HCT116 (cell line): Measurements from ENCODE around the gene LHFPL6. TPM values are rescaled to one million over a fixed set of nuclear protein-coding genes. Genes with fewer than 3 reads are reported as not detected.

Experiments used
- ATAC-seq: fragments of 200-7000 bp; cut with Tn5 transposase; 2 replicates; pipeline ENCODE4 v1.9.1; 2020; ENCODE audit warnings: mild to moderate bottlenecking, moderate library complexity
- BruUV-seq: library from RNA; stranded (reverse); fragments of 400-500 nt; replicated peaks from 2 replicates; lab custom pipeline; 2021; lab: Mats Ljungman, UMichigan
- CTCF ChIA-PET: fragments of 300-600 bp; sonication (Branson Sonifier 250); formaldehyde crosslinking; loops from one replicate; lab custom pipeline; 2021; ENCODE audit warnings: antibody characterized with exemption; lab: Charles Lee
- POLR2A ChIA-PET: fragments of 300-600, 350-600 bp; sonication (Branson Sonifier 250); formaldehyde crosslinking; loops from one replicate; lab custom pipeline; 2021; ENCODE audit warnings: antibody characterized with exemption; lab: Charles Lee
- RAD21 ChIA-PET, 2 experiments: fragments of 300-600 bp; sonication (Branson Sonifier 250); formaldehyde crosslinking; loops; one replicate each; lab custom pipeline; 2023; ENCODE audit warnings: low total read pairs in 2 of 2; ENCODE audit not compliant: uncharacterized antibody in 2 of 2, unreplicated experiment in 2 of 2, low non-redundant PET in 1 of 2; lab: Charles Lee
- DNase-seq: peaks from one replicate; pipeline ENCODE4 v3.0.0-alpha.2; 2010; ENCODE audit warnings: low read depth, low spot score
- H2AFZ ChIP-seq: fragments of 200-600 bp; shearing (Covaris generic), sonication (generic); 2 replicates; pipeline ENCODE4 v1.6.1; 2017; ENCODE audit warnings: low read depth, mixed run types, mixed read lengths, antibody characterized with exemption, low read length; ENCODE audit not compliant: poor library complexity, severe bottlenecking
- H3K27ac ChIP-seq: 2 replicates; pipeline ENCODE4 v1.5.1; 2012; ENCODE audit warnings: low read depth, low read length
- H3K27me3 ChIP-seq: fragments of 200-600 bp; sonication (generic); 2 replicates; pipeline ENCODE4 v1.6.1; 2016; ENCODE audit warnings: mixed run types, low read length, mixed read lengths; ENCODE audit not compliant: insufficient read depth
- H3K36me3 ChIP-seq, 2 experiments: fragments of 200-500 bp in 1 of 2; fragments of 200-600 bp in 1 of 2; sonication (Bioruptor generic) in 1 of 2; sonication (generic) in 1 of 2; 2 replicates each; pipeline versions ENCODE4 v1.5.1 to v1.6.1; 2014 to 2016; ENCODE audit warnings: low read length in 2 of 2, inconsistent platforms in 1 of 2, mixed read lengths in 1 of 2, mixed run types in 1 of 2; ENCODE audit not compliant: insufficient read depth in 2 of 2, control insufficient read depth in 1 of 2
- H3K4me1 ChIP-seq, 2 experiments: fragments of 200-600 bp in 1 of 2; sonication (generic) in 1 of 2; 2 replicates each; pipeline versions ENCODE4 v1.5.1 to v1.6.1; 2012 to 2017; ENCODE audit warnings: low read length in 2 of 2, inconsistent platforms in 1 of 2, mild to moderate bottlenecking in 1 of 2, mixed read lengths in 1 of 2, mixed run types in 1 of 2, moderate library complexity in 1 of 2; ENCODE audit not compliant: insufficient read depth in 2 of 2, control insufficient read depth in 1 of 2
- H3K4me2 ChIP-seq: fragments of 200-600 bp; sonication (generic); 2 replicates; pipeline ENCODE4 v1.6.1; 2017; ENCODE audit warnings: mixed run types, low read length, mixed read lengths
- H3K4me3 ChIP-seq, 2 experiments: fragments of 200-600 bp in 1 of 2; sonication (generic) in 1 of 2; replicated peaks in 1 of 2; 2 replicates each; pipeline ENCODE4 v1.5.1; 2011 to 2016; ENCODE audit warnings: low read length in 2 of 2, control low read depth in 1 of 2, low read depth in 1 of 2, mild to moderate bottlenecking in 1 of 2, mixed read lengths in 1 of 2, mixed run types in 1 of 2
- H3K79me2 ChIP-seq: fragments of 200-600 bp; sonication (generic); 2 replicates; pipeline ENCODE4 v1.6.1; 2017; ENCODE audit warnings: mild to moderate bottlenecking, mixed run types, low read length, moderate library complexity, mixed read lengths; ENCODE audit not compliant: insufficient read depth
- H3K9ac ChIP-seq: fragments of 200-600 bp; sonication (generic); 2 replicates; pipeline ENCODE4 v1.6.1; 2016; ENCODE audit warnings: low read length, mixed read lengths
- H3K9me2 ChIP-seq: fragments of 200-600 bp; sonication (generic), shearing (Covaris generic); 2 replicates; pipeline ENCODE4 v1.6.1; 2017; ENCODE audit warnings: mixed run types, mild to moderate bottlenecking, moderate library complexity; ENCODE audit not compliant: insufficient read depth
- H3K9me3 ChIP-seq, 2 experiments: fragments of 200-500 bp in 1 of 2; fragments of 200-600 bp in 1 of 2; sonication (Bioruptor generic) in 1 of 2; sonication (generic) in 1 of 2; 2 replicates each; pipeline ENCODE4 v1.6.1; 2014 to 2017; ENCODE audit warnings: low read length in 2 of 2, mixed read lengths in 2 of 2, inconsistent platforms in 1 of 2, low read depth in 1 of 2, mild to moderate bottlenecking in 1 of 2, mixed run types in 1 of 2, moderate library complexity in 1 of 2; ENCODE audit not compliant: control insufficient read depth in 1 of 2, insufficient read depth in 1 of 2
- H4K20me1 ChIP-seq: fragments of 200-600 bp; sonication (generic), shearing (Covaris generic); 2 replicates; pipeline ENCODE4 v1.6.1; 2017; ENCODE audit warnings: mixed run types, mild to moderate bottlenecking, moderate library complexity; ENCODE audit not compliant: insufficient read depth
- CBX3 ChIP-seq: IDR thresholded peaks from 2 replicates; pipeline ENCODE4 v1.6.1; 2012; ENCODE audit warnings: low read depth
- CEBPB ChIP-seq: IDR thresholded peaks from 2 replicates; pipeline ENCODE4 v1.6.1; 2012; ENCODE audit warnings: low read depth
- CTCF ChIP-seq, 3 experiments: fragments of 200-600 bp in 1 of 3; sonication (generic) in 1 of 3; IDR thresholded peaks in 2 of 3; conservative IDR thresholded peaks in 1 of 3; 2 replicates each; pipeline ENCODE4 v1.5.1; 2012 to 2017; ENCODE audit warnings: low read depth in 2 of 3, low read length in 2 of 3, antibody characterized with exemption in 1 of 3, borderline replicate concordance in 1 of 3, control low read depth in 1 of 3, mild to moderate bottlenecking in 1 of 3, mixed read lengths in 1 of 3, mixed run types in 1 of 3, moderate library complexity in 1 of 3; ENCODE audit not compliant: insufficient read depth in 1 of 3
- EGR1 ChIP-seq: IDR thresholded peaks from 2 replicates; pipeline ENCODE4 v1.6.1; 2012; ENCODE audit warnings: low read depth
- ELF1 ChIP-seq: IDR thresholded peaks from 2 replicates; pipeline ENCODE4 v1.6.1; 2012; ENCODE audit warnings: low read depth, borderline replicate concordance
- EZH2phosphoT487 ChIP-seq: fragments of 200-600 bp; IDR thresholded peaks from 2 replicates; pipeline ENCODE4 v1.6.1; 2018; ENCODE audit warnings: antibody characterized with exemption, borderline replicate concordance
- JUND ChIP-seq: IDR thresholded peaks from 2 replicates; pipeline ENCODE4 v1.6.1; 2012
- POLR2AphosphoS5 ChIP-seq: IDR thresholded peaks from 2 replicates; pipeline ENCODE4 v1.6.1; 2011; ENCODE audit warnings: mild to moderate bottlenecking, low read depth, low read length, moderate library complexity
- SIN3A ChIP-seq: IDR thresholded peaks from 2 replicates; pipeline ENCODE4 v1.6.1; 2012; ENCODE audit warnings: low read depth
- SP1 ChIP-seq: IDR thresholded peaks from 2 replicates; pipeline ENCODE4 v1.6.1; 2012; ENCODE audit warnings: low read depth
- SRF ChIP-seq: IDR thresholded peaks from 2 replicates; pipeline ENCODE4 v1.6.1; 2012; ENCODE audit warnings: low read depth
- TCF7L2 ChIP-seq: IDR thresholded peaks from 2 replicates; pipeline ENCODE4 v1.7.0; 2011; ENCODE audit warnings: borderline replicate concordance, inconsistent platforms; ENCODE audit not compliant: insufficient read depth, insufficient read length; ENCODE audit errors: extremely low read depth
- YY1 ChIP-seq: IDR thresholded peaks from 2 replicates; pipeline ENCODE4 v1.6.1; 2011; ENCODE audit warnings: low read length, low read depth, moderate library complexity, mild to moderate bottlenecking; ENCODE audit not compliant: insufficient replicate concordance; ENCODE audit errors: extremely low read depth
- ZNF274 ChIP-seq: fragments of 200-500 bp; sonication (Bioruptor generic); IDR thresholded peaks from 2 replicates; pipeline ENCODE4 v1.6.1; 2014; ENCODE audit warnings: mild to moderate bottlenecking, low read depth, low read length, inconsistent platforms
- intact Hi-C: fragments of 100-400 bp; cut with micrococcal nuclease; formaldehyde crosslinking; loops from 2 replicates; pipeline ENCODE4 v1.10.0; 2022
- total RNA-seq: library from RNA; stranded (reverse); gene quantifications from one replicate; pipeline ENCODE4 v1.2.1, GENCODE V29; 2021; ENCODE audit not compliant: unreplicated experiment
- TF ChIP-seq, protein P1 (sequence below): IDR thresholded peaks from 2 replicates; pipeline ENCODE4 v1.6.1; 2012
- TF ChIP-seq, protein P2 (sequence below): IDR thresholded peaks from 2 replicates; pipeline ENCODE4 v1.6.1; 2012
- TF ChIP-seq, protein P3 (sequence below): IDR thresholded peaks from 2 replicates; pipeline ENCODE4 v1.6.1; 2011; ENCODE audit warnings: mild to moderate bottlenecking, low read length, moderate library complexity; ENCODE audit not compliant: insufficient replicate concordance; ENCODE audit errors: extremely low read depth
- TF ChIP-seq, protein P4 (sequence below): IDR thresholded peaks from 2 replicates; pipeline ENCODE4 v1.6.1; 2012; ENCODE audit warnings: low read depth

Gene LHFPL6
- total RNA-seq, 1 experiment from 2014 or later = 0.22 TPM

DNA sequence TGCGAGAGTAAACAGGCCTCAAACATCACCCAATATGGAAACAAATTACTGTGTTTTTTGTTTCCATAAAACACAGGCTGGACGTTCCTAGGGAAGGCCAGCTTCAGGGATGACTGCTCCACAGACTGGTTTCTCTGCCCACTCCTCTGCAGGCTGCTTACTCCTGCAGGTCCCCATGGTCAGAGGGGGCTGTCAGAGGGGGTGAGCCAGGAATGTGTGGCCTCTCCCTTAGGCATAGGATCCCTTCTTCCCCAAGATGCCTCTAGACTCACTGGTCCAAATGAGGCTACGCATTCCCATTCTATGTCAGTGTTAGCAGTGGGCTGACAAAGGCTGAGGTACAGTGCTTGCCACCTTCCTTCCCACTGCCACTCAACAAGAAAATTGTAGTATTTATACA is 229.8 kb downstream of the LHFPL6 start:
- Histone ChIP-seq H3K27me3 (peaks cover 25% of the 10 kb centered on the region), H2AFZ (no peak overlapping the region), H3K9me3 (no peaks in the 10 kb centered on the region), H4K20me1 (no peaks in the 10 kb centered on the region), H3K9ac (no peak overlapping the region), H3K9me2 (no peaks in the 10 kb centered on the region), H3K36me3 (no peaks in the 10 kb centered on the region), H3K27ac (no peak overlapping the region), H3K4me1 (no peaks in the 10 kb centered on the region), H3K4me2 (no peak overlapping the region), H3K4me3 (no peak overlapping the region), H3K79me2 (no peaks in the 10 kb centered on the region)
- CTCF ChIA-PET = no interaction called here
- DNase-seq = no peak
- POLR2A ChIA-PET = no interaction called here
- intact Hi-C loops = no loop called here
- ATAC-seq = no peak
- no TSS peak for BruUV-seq
- RAD21 ChIA-PET = no interaction called here
- TF ChIP-seq YY1 (no peak), ELF1 (no peak), SP1 (no peak), ZNF274 (no peak), POLR2AphosphoS5 (no peak), CBX3 (no peak), JUND (no peak), EZH2phosphoT487 (no peak), SIN3A (no peak), TCF7L2 (no peak), CEBPB (no peak), EGR1 (no peak), CTCF (IDR thresholded peaks at IDR 0.05 in 2 of 3, conservative IDR thresholded peaks at IDR 0.05 in 1 of 3; ENCODE audit: borderline replicate concordance in 1 of 3, insufficient read depth in 1 of 3, low read depth in 2 of 3, low read length in 2 of 3) (no peak), SRF (no peak)
- TF ChIP-seq, protein P1, sequence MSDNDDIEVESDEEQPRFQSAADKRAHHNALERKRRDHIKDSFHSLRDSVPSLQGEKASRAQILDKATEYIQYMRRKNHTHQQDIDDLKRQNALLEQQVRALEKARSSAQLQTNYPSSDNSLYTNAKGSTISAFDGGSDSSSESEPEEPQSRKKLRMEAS = no peak
- TF ChIP-seq, protein P2, sequence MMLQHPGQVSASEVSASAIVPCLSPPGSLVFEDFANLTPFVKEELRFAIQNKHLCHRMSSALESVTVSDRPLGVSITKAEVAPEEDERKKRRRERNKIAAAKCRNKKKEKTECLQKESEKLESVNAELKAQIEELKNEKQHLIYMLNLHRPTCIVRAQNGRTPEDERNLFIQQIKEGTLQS = no peak
- TF ChIP-seq, protein P3, sequence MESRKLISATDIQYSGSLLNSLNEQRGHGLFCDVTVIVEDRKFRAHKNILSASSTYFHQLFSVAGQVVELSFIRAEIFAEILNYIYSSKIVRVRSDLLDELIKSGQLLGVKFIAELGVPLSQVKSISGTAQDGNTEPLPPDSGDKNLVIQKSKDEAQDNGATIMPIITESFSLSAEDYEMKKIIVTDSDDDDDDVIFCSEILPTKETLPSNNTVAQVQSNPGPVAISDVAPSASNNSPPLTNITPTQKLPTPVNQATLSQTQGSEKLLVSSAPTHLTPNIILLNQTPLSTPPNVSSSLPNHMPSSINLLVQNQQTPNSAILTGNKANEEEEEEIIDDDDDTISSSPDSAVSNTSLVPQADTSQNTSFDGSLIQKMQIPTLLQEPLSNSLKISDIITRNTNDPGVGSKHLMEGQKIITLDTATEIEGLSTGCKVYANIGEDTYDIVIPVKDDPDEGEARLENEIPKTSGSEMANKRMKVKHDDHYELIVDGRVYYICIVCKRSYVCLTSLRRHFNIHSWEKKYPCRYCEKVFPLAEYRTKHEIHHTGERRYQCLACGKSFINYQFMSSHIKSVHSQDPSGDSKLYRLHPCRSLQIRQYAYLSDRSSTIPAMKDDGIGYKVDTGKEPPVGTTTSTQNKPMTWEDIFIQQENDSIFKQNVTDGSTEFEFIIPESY = no peak
- TF ChIP-seq, protein P4, sequence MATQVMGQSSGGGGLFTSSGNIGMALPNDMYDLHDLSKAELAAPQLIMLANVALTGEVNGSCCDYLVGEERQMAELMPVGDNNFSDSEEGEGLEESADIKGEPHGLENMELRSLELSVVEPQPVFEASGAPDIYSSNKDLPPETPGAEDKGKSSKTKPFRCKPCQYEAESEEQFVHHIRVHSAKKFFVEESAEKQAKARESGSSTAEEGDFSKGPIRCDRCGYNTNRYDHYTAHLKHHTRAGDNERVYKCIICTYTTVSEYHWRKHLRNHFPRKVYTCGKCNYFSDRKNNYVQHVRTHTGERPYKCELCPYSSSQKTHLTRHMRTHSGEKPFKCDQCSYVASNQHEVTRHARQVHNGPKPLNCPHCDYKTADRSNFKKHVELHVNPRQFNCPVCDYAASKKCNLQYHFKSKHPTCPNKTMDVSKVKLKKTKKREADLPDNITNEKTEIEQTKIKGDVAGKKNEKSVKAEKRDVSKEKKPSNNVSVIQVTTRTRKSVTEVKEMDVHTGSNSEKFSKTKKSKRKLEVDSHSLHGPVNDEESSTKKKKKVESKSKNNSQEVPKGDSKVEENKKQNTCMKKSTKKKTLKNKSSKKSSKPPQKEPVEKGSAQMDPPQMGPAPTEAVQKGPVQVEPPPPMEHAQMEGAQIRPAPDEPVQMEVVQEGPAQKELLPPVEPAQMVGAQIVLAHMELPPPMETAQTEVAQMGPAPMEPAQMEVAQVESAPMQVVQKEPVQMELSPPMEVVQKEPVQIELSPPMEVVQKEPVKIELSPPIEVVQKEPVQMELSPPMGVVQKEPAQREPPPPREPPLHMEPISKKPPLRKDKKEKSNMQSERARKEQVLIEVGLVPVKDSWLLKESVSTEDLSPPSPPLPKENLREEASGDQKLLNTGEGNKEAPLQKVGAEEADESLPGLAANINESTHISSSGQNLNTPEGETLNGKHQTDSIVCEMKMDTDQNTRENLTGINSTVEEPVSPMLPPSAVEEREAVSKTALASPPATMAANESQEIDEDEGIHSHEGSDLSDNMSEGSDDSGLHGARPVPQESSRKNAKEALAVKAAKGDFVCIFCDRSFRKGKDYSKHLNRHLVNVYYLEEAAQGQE = no peak
